CD4-positive, alpha-beta T cell (primary cell): ENCODE measurements around the gene SDK1. TPM values are rescaled to one million over a fixed set of nuclear protein-coding genes. Genes with fewer than 3 reads are reported as not detected.

Source experiments
- ATAC-seq: fragments of 200-7000 bp; cut with Tn5 transposase; one replicate; pipeline ENCODE4 v1.10.0; 2022; ENCODE audit warnings: mild to moderate bottlenecking; ENCODE audit not compliant: poor library complexity
- CTCF ChIA-PET: fragments of 350-600 bp; sonication (Branson Sonifier 250); formaldehyde crosslinking; loops from one replicate; lab custom pipeline; 2021; ENCODE audit warnings: antibody characterized with exemption, inconsistent platforms; lab: Charles Lee
- POLR2A ChIA-PET: fragments of 350-600 bp; sonication (Branson Sonifier 250); formaldehyde crosslinking; loops from one replicate; lab custom pipeline; 2021; ENCODE audit warnings: antibody characterized with exemption, inconsistent platforms; lab: Charles Lee
- DNase-seq, 14 experiments: peaks; one replicate each; pipeline ENCODE4 v3.0.0-alpha.2; 2013 to 2020; ENCODE audit warnings: mixed read lengths in 2 of 14
- H3K27ac ChIP-seq, 2 donors: one replicate each; pipeline versions ENCODE4 v1.5.1 to v1.7.0; 2013; ENCODE audit warnings: low read length in 2 of 2, low read depth in 1 of 2, mild to moderate bottlenecking in 1 of 2
- H3K27me3 ChIP-seq, 2 experiments: 1 replicate in 1 of 2; 2 replicates in 1 of 2; pipeline versions ENCODE4 v1.6.1 to v1.7.0; 2013; ENCODE audit warnings: low read length in 2 of 2, control low read depth in 1 of 2, mild to moderate bottlenecking in 1 of 2, moderate library complexity in 1 of 2; ENCODE audit not compliant: insufficient read depth in 2 of 2, control insufficient read depth in 1 of 2
- H3K36me3 ChIP-seq: one replicate; pipeline ENCODE4 v1.6.1; 2013; ENCODE audit warnings: low read length, control low read depth; ENCODE audit not compliant: insufficient read depth
- H3K4me1 ChIP-seq: one replicate; pipeline ENCODE4 v1.6.1; 2013; ENCODE audit warnings: low read length, control low read depth; ENCODE audit not compliant: insufficient read depth
- H3K4me3 ChIP-seq: one replicate; pipeline ENCODE4 v1.5.1; 2013; ENCODE audit warnings: mild to moderate bottlenecking, low read length, moderate library complexity
- H3K9me3 ChIP-seq, 2 experiments: 1 replicate in 1 of 2; 2 replicates in 1 of 2; pipeline versions ENCODE4 v1.6.1 to v1.7.0; 2013; ENCODE audit warnings: low read length in 2 of 2, mild to moderate bottlenecking in 2 of 2, control low read depth in 1 of 2, moderate library complexity in 1 of 2; ENCODE audit not compliant: control insufficient read depth in 1 of 2, insufficient read depth in 1 of 2
- H3K27ac Mint-ChIP-seq: one replicate; pipeline ENCODE4 v1.8.0; 2020; ENCODE audit warnings: mixed read lengths
- H3K27me3 Mint-ChIP-seq: one replicate; pipeline ENCODE4 v1.8.0; 2021; ENCODE audit warnings: mixed read lengths
- H3K36me3 Mint-ChIP-seq: one replicate; pipeline ENCODE4 v1.8.0; 2021; ENCODE audit warnings: low read depth, mixed read lengths
- H3K4me1 Mint-ChIP-seq: one replicate; pipeline ENCODE4 v1.8.0; 2021; ENCODE audit warnings: low read depth, mixed read lengths
- H3K4me3 Mint-ChIP-seq: one replicate; pipeline ENCODE4 v1.8.0; 2020; ENCODE audit warnings: mild to moderate bottlenecking, mixed read lengths
- H3K9me3 Mint-ChIP-seq: one replicate; pipeline ENCODE4 v1.8.0; 2020; ENCODE audit warnings: mixed read lengths
- CTCF ChIP-seq: fragments of 200-600 bp; IDR thresholded peaks from one replicate; pipeline ENCODE4 v1.8.0; 2022; ENCODE audit warnings: antibody characterized with exemption, mild to moderate bottlenecking
- intact Hi-C, 2 experiments: fragments of 100-400 bp; cut with DNase I in 1 of 2; cut with micrococcal nuclease in 1 of 2; formaldehyde crosslinking; loops; one replicate each; pipeline versions ENCODE4 v1.15.1 to v1.9.0; 2023 to 2025; cut with DNase I, micrococcal nuclease
- total RNA-seq, 174 experiments: library from RNA in 2 of 174; stranded (reverse) in 2 of 174; gene quantifications; one replicate each; pipeline ENCODE4 v1.2.3 and lab custom pipeline; 2021 to 2026

The SDK1 gene
- total RNA-seq, 2 experiments from 2014 or later = 1.1 to 1.3 TPM

GRCh38 chr7:4045450-4045849, 744.4 kb downstream of the SDK1 start:
- no peaks in the 10 kb centered on the region for H3K27me3 ChIP-seq
- TF ChIP-seq CTCF = no peak
- no peak for ATAC-seq
- no peak overlapping the region for H3K27ac ChIP-seq
- H3K4me1 ChIP-seq = no peaks in the 10 kb centered on the region
- H3K27me3 Mint-ChIP-seq = no peaks in the 10 kb centered on the region
- H3K4me3 ChIP-seq = no peak overlapping the region
- intact Hi-C loops = no loop called here
- no peaks in the 10 kb centered on the region for H3K4me1 Mint-ChIP-seq
- no peak for DNase-seq
- ChIA-PET CTCF (no interaction called here), POLR2A (no interaction called here)
- no peaks in the 10 kb centered on the region for H3K9me3 ChIP-seq
- no peaks in the 10 kb centered on the region for H3K9me3 Mint-ChIP-seq
- H3K36me3 Mint-ChIP-seq = no peaks in the 10 kb centered on the region
- H3K36me3 ChIP-seq = no peaks in the 10 kb centered on the region
- H3K27ac Mint-ChIP-seq = no peak overlapping the region
- H3K4me3 Mint-ChIP-seq = no peak overlapping the region

GRCh38 chr7:4045975-4046374, 744.9 kb downstream of the SDK1 start:
- no peaks in the 10 kb centered on the region for H3K4me1 ChIP-seq
- H3K4me3 ChIP-seq = no peak overlapping the region
- Mint-ChIP-seq H3K27me3 (no peaks in the 10 kb centered on the region), H3K36me3 (no peaks in the 10 kb centered on the region), H3K9me3 (no peaks in the 10 kb centered on the region), H3K4me3 (no peak overlapping the region), H3K4me1 (no peaks in the 10 kb centered on the region), H3K27ac (no peak overlapping the region)
- no peak for ATAC-seq
- no peak for DNase-seq
- no peaks in the 10 kb centered on the region for H3K9me3 ChIP-seq
- no peak for TF ChIP-seq CTCF
- H3K27me3 ChIP-seq = no peaks in the 10 kb centered on the region
- POLR2A ChIA-PET = no interaction called here
- CTCF ChIA-PET = no interaction called here
- intact Hi-C loops = no loop called here
- H3K27ac ChIP-seq = no peak overlapping the region
- H3K36me3 ChIP-seq = no peaks in the 10 kb centered on the region

- no peak for TF ChIP-seq CTCF
- Mint-ChIP-seq H3K36me3 (no peaks in the 10 kb centered on the region), H3K27ac (no peak overlapping the region), H3K4me1 (no peaks in the 10 kb centered on the region), H3K4me3 (no peak overlapping the region), H3K9me3 (no peaks in the 10 kb centered on the region), H3K27me3 (no peaks in the 10 kb centered on the region)
- ATAC-seq (no peak), DNase-seq (no peak)
- no peaks in the 10 kb centered on the region for H3K27me3 ChIP-seq
- CTCF ChIA-PET = no interaction called here
- H3K27ac ChIP-seq = no peak overlapping the region
- no peaks in the 10 kb centered on the region for H3K36me3 ChIP-seq
- intact Hi-C loops = no loop called here
- POLR2A ChIA-PET = interaction anchor here (0.6 kb wide), 1 partner anchor 1375 kb away, joined by 3 read pairs; no protein-coding TSS in a partner anchor
- H3K4me3 ChIP-seq = no peak overlapping the region
- no peaks in the 10 kb centered on the region for H3K4me1 ChIP-seq
- H3K9me3 ChIP-seq = no peaks in the 10 kb centered on the region
These were observed 747.3 kb downstream of the SDK1 start for GRCh38 chr7:4048336-4048735.
